Breast epithelium (tissue), 4 donors: ENCODE data around the gene NAA25. TPM values are rescaled to one million over a fixed set of nuclear protein-coding genes. Genes with fewer than 3 reads are reported as not detected.
"Not testable (repeated sequence)": the region's sequence is repeated elsewhere in the genome, so short reads cannot be mapped to it uniquely, and the experiment has no call there.

ENCODE experiments used
- DNase-seq, 2 donors: peaks; one replicate each; pipeline ENCODE4 v3.0.0-alpha.2; 2019; ENCODE audit warnings: low spot score in 2 of 2
- H3K27ac ChIP-seq, 2 donors: fragments of 200-600 bp; sonication (generic) in 1 of 2; one replicate each; pipeline ENCODE4 v1.5.1; 2016 to 2019; ENCODE audit warnings: mild to moderate bottlenecking in 1 of 2
- H3K27me3 ChIP-seq, 2 donors: fragments of 200-600 bp; sonication (generic) in 1 of 2; one replicate each; pipeline versions ENCODE4 v1.5.1 to v1.6.0; 2017 to 2019; ENCODE audit warnings: control low read depth in 1 of 2, mild to moderate bottlenecking in 1 of 2
- H3K36me3 ChIP-seq: fragments of 200-600 bp; one replicate; pipeline ENCODE4 v1.5.1; 2019
- H3K4me1 ChIP-seq, 2 donors: fragments of 200-600 bp; sonication (generic); one replicate each; pipeline ENCODE4 v1.5.1; 2016 to 2019; ENCODE audit warnings: control low read depth in 1 of 2
- H3K4me3 ChIP-seq, 3 donors: fragments of 200-600 bp; sonication (generic); 1 replicate in 2 of 3; 2 replicates in 1 of 3; pipeline ENCODE4 v1.5.1; 2016 to 2019; ENCODE audit warnings: mild to moderate bottlenecking in 3 of 3, moderate library complexity in 2 of 3
- H3K9me3 ChIP-seq, 2 donors: fragments of 200-600 bp; sonication (generic) in 1 of 2; one replicate each; pipeline ENCODE4 v1.5.1; 2016 to 2019; ENCODE audit warnings: control low read depth in 1 of 2
- CTCF ChIP-seq, 3 donors: fragments of 450-650 bp; IDR thresholded peaks; one replicate each; pipeline ENCODE4 v1.5.1; 2016 to 2017; ENCODE audit warnings: antibody characterized with exemption in 3 of 3, mild to moderate bottlenecking in 3 of 3, moderate library complexity in 3 of 3
- POLR2A ChIP-seq: fragments of 450-650 bp; IDR thresholded peaks from one replicate; pipeline ENCODE4 v1.6.1; 2016; ENCODE audit warnings: antibody characterized with exemption, mild to moderate bottlenecking, moderate library complexity
- POLR2AphosphoS5 ChIP-seq, 3 donors: sonication (generic); formaldehyde crosslinking; IDR thresholded peaks; one replicate each; pipeline ENCODE4 v1.6.1; 2017; ENCODE audit warnings: antibody characterized with exemption in 3 of 3
- intact Hi-C: fragments of 100-400 bp; cut with DNase I; formaldehyde crosslinking; loops from one replicate; pipeline ENCODE4 v1.15.1; 2023; ENCODE audit warnings: low total_unique reads
- total RNA-seq, 3 donors: library from RNA; depleted of rRNA; stranded (reverse); fragments of >200 nt; gene quantifications; one replicate each; pipeline ENCODE4 v1.1.0, GENCODE V29; 2016

The NAA25 gene
- total RNA-seq, 3 donors from 2014 or later: 16.8 to 48.3 (median 37.0) TPM

- Histone ChIP-seq H3K4me1 (no peaks in the 10 kb centered on the region), H3K36me3 (peaks cover 3% of the 10 kb centered on the region), H3K9me3 (no peaks in the 10 kb centered on the region), H3K27me3 (no peaks in the 10 kb centered on the region), H3K27ac (no peak overlapping the region), H3K4me3 (no peak overlapping the region)
- TF ChIP-seq POLR2AphosphoS5 (IDR thresholded peaks at IDR 0.05) (no peak), POLR2A (no peak), CTCF (IDR thresholded peaks at IDR 0.05) (no peak)
- intact Hi-C loops: no loop called here
- DNase-seq: no peak
These were observed 42.0 kb downstream of the NAA25 start for GRCh38 chr12:112066566-112066965.

GRCh38 chr12:112063273-112063672 lies 45.3 kb downstream of the NAA25 start:
- Histone ChIP-seq H3K4me1 (no peaks in the 10 kb centered on the region), H3K27me3 (no peaks in the 10 kb centered on the region), H3K36me3 (peaks cover 6% of the 10 kb centered on the region), H3K9me3 (no peaks in the 10 kb centered on the region), H3K4me3 (no peak overlapping the region), H3K27ac (no peak overlapping the region)
- no peak for DNase-seq
- no peak for TF ChIP-seq POLR2A
- TF ChIP-seq POLR2AphosphoS5 (IDR thresholded peaks at IDR 0.05): no peak
- no peak for TF ChIP-seq CTCF (IDR thresholded peaks at IDR 0.05)
- intact Hi-C loops: no loop called here

GRCh38 chr12:112061137-112061536 lies 47.4 kb downstream of the NAA25 start:
- Histone ChIP-seq H3K36me3 (peaks cover 6% of the 10 kb centered on the region), H3K4me3 (no peak overlapping the region), H3K4me1 (no peaks in the 10 kb centered on the region), H3K9me3 (no peaks in the 10 kb centered on the region), H3K27ac (no peak overlapping the region), H3K27me3 (no peaks in the 10 kb centered on the region)
- intact Hi-C loops: no loop called here
- TF ChIP-seq POLR2AphosphoS5 (IDR thresholded peaks at IDR 0.05) (no peak), CTCF (IDR thresholded peaks at IDR 0.05) (no peak)
- no peak for DNase-seq

- intact Hi-C loops: no loop called here
- DNase-seq: no peak
- H3K4me3 ChIP-seq: no peak overlapping the region
- peaks cover 12% of the 10 kb centered on the region for H3K36me3 ChIP-seq
- H3K9me3 ChIP-seq: no peaks in the 10 kb centered on the region
- H3K27me3 ChIP-seq: no peaks in the 10 kb centered on the region
- H3K4me1 ChIP-seq: no peaks in the 10 kb centered on the region
- TF ChIP-seq POLR2AphosphoS5 (IDR thresholded peaks at IDR 0.05) (no peak), POLR2A (no peak), CTCF (IDR thresholded peaks at IDR 0.05) (no peak)
- no peak overlapping the region for H3K27ac ChIP-seq
These were observed 59.2 kb downstream of the NAA25 start for GRCh38 chr12:112049351-112049750.

GRCh38 chr12:112046003-112046402 lies 62.6 kb downstream of the NAA25 start:
- Histone ChIP-seq H3K4me3 (no peak overlapping the region), H3K27ac (no peak overlapping the region), H3K27me3 (no peaks in the 10 kb centered on the region), H3K9me3 (no peaks in the 10 kb centered on the region), H3K4me1 (no peaks in the 10 kb centered on the region), H3K36me3 (peaks cover 9% of the 10 kb centered on the region)
- intact Hi-C loops: no loop called here
- TF ChIP-seq POLR2A: no peak
- TF ChIP-seq CTCF (IDR thresholded peaks at IDR 0.05): no peak
- TF ChIP-seq POLR2AphosphoS5 (IDR thresholded peaks at IDR 0.05): no peak
- no peak for DNase-seq

GRCh38 chr12:112036614-112037013 lies 72.0 kb downstream of the NAA25 start:
- H3K4me3 ChIP-seq, H3K36me3 ChIP-seq, H3K9me3 ChIP-seq, DNase-seq, H3K4me1 ChIP-seq, intact Hi-C loops, H3K27me3 ChIP-seq, H3K27ac ChIP-seq: not testable (repeated sequence)
